ENCODE data around the gene CPSF7.
A peak's percentile ranks its signal among the peaks of the same experiment; 100 is the strongest.

CPSF7 gene

GRCh38 chr11:61367406-61367805, 62.4 kb downstream of the CPSF7 start:
- Histone ChIP-seq H3K36me3 (replicated peaks; ENCODE audit: insufficient read depth, low read length) (peaks cover 16% of the 10 kb centered on the region), H3K9me3 (replicated peaks; ENCODE audit: insufficient read depth, low read length) (no peaks in the 10 kb centered on the region), H3K79me2 (ENCODE audit: low read length) (peaks cover 26% of the 10 kb centered on the region)

GRCh38 chr11:61364012-61364675, 65.6 kb downstream of the CPSF7 start:
- H3K79me2 ChIP-seq (ENCODE audit: low read length), result peaks cover 37% of the 10 kb centered on the region
- peaks cover 12% of the 10 kb centered on the region for H3K36me3 ChIP-seq (replicated peaks; ENCODE audit: insufficient read depth, low read length)
- H3K9ac ChIP-seq (ENCODE audit: low read length), result no peak overlapping the region
- no peak for DNase-seq
- TF ChIP-seq EZH2 (optimal IDR thresholded peaks at IDR 0.05; ENCODE audit: low read depth, low read length) (no peak), EZH2phosphoT487 (IDR thresholded peaks at IDR 0.05; ENCODE audit: low read length) (no peak), CTCF (IDR thresholded peaks at IDR 0.05; ENCODE audit: low read length) (no peak)
- no peaks in the 10 kb centered on the region for H3K9me3 ChIP-seq (replicated peaks; ENCODE audit: insufficient read depth, low read length)
- H3K27me3 ChIP-seq (replicated peaks; ENCODE audit: insufficient read depth, low read length), result no peaks in the 10 kb centered on the region
- no peak overlapping the region for H3K4me2 ChIP-seq (ENCODE audit: low read depth, low read length)
- H3K4me1 ChIP-seq (ENCODE audit: low read length), result 0 out of 2 replicates have a peak, but pooled peaks cover 5% of the 10 kb centered on the region
- H4K20me1 ChIP-seq (ENCODE audit: insufficient read depth, low read length), result no peaks in the 10 kb centered on the region
- no peak overlapping the region for H3K27ac ChIP-seq (ENCODE audit: low read length)
- H3K4me3 ChIP-seq (ENCODE audit: low read length), result no peak overlapping the region
- peaks cover 10% of the 10 kb centered on the region; the same call in 1 of the 2 replicates for H3F3A ChIP-seq (ENCODE audit: insufficient read depth, low read length)
- H3K9me2 ChIP-seq (replicated peaks; ENCODE audit: insufficient read depth, low read length), result no peaks in the 10 kb centered on the region
- H2AFZ ChIP-seq (ENCODE audit: low read length), result no peak overlapping the region

More at GRCh38 chr11:61367406-61367805, 62.4 kb downstream of the CPSF7 start:
- no peaks in the 10 kb centered on the region for H3F3A ChIP-seq (ENCODE audit: insufficient read depth, low read length)
- H3K9me2 ChIP-seq (replicated peaks; ENCODE audit: insufficient read depth, low read length), result no peaks in the 10 kb centered on the region
- H3K9ac ChIP-seq (ENCODE audit: low read length), result no peak overlapping the region
- 0 out of 2 replicates have a peak, but pooled peaks cover 5% of the 10 kb centered on the region for H3K4me1 ChIP-seq (ENCODE audit: low read length)
- H4K20me1 ChIP-seq (ENCODE audit: insufficient read depth, low read length), result no peaks in the 10 kb centered on the region
- H3K27me3 ChIP-seq (replicated peaks; ENCODE audit: insufficient read depth, low read length), result no peaks in the 10 kb centered on the region
- no peak for DNase-seq
- no peak overlapping the region for H3K27ac ChIP-seq (ENCODE audit: low read length)
- H3K4me3 ChIP-seq (ENCODE audit: low read length), result no peak overlapping the region
- no peak overlapping the region for H3K4me2 ChIP-seq (ENCODE audit: low read depth, low read length)
- no peak for TF ChIP-seq EZH2 (optimal IDR thresholded peaks at IDR 0.05; ENCODE audit: low read depth, low read length)
- no peak for TF ChIP-seq CTCF (IDR thresholded peaks at IDR 0.05; ENCODE audit: low read length)
- no peak for TF ChIP-seq EZH2phosphoT487 (IDR thresholded peaks at IDR 0.05; ENCODE audit: low read length)
- H2AFZ ChIP-seq (ENCODE audit: low read length), result no peak overlapping the region

GRCh38 chr11:61362542-61362875, 67.3 kb downstream of the CPSF7 start:
- peak overlapping the region; percentile 92 for H3K4me2 ChIP-seq (ENCODE audit: low read depth, low read length)
- peak; percentile 45 for DNase-seq
- peak overlapping the region; percentile 83 for H3K4me3 ChIP-seq (ENCODE audit: low read length)
- TF ChIP-seq EZH2phosphoT487 (IDR thresholded peaks at IDR 0.05; ENCODE audit: low read length) (no peak), CTCF (IDR thresholded peaks at IDR 0.05; ENCODE audit: low read length) (no peak), EZH2 (optimal IDR thresholded peaks at IDR 0.05; ENCODE audit: low read depth, low read length) (no peak)
- no peaks in the 10 kb centered on the region for H4K20me1 ChIP-seq (ENCODE audit: insufficient read depth, low read length)
- peaks cover 37% of the 10 kb centered on the region for H3K79me2 ChIP-seq (ENCODE audit: low read length)
- H3K9me3 ChIP-seq (replicated peaks; ENCODE audit: insufficient read depth, low read length), result no peaks in the 10 kb centered on the region
- peaks cover 10% of the 10 kb centered on the region; the same call in 1 of the 2 replicates for H3K4me1 ChIP-seq (ENCODE audit: low read length)
- peaks cover 12% of the 10 kb centered on the region for H3K36me3 ChIP-seq (replicated peaks; ENCODE audit: insufficient read depth, low read length)
- no peaks in the 10 kb centered on the region for H3K27me3 ChIP-seq (replicated peaks; ENCODE audit: insufficient read depth, low read length)
- H3K9me2 ChIP-seq (replicated peaks; ENCODE audit: insufficient read depth, low read length), result no peaks in the 10 kb centered on the region
- peak overlapping the region; percentile 98 for H3K9ac ChIP-seq (ENCODE audit: low read length)
- peak overlapping the region; percentile 97 for H2AFZ ChIP-seq (ENCODE audit: low read length)
- H3K27ac ChIP-seq (ENCODE audit: low read length), result peak overlapping the region; percentile 98; the same call in 1 of the 2 replicates
- H3F3A ChIP-seq (ENCODE audit: insufficient read depth, low read length), result peaks cover 10% of the 10 kb centered on the region; the same call in 1 of the 2 replicates
